Stomach smooth muscle (tissue), 2 donors: ENCODE measurements around the gene CSDE1.
"Not testable (repeated sequence)": the region's sequence is repeated elsewhere in the genome, so short reads cannot be mapped to it uniquely, and the experiment has no call there.

Experiments
- H3K27ac ChIP-seq: one replicate; pipeline ENCODE4 v1.7.0; 2013; ENCODE audit warnings: mild to moderate bottlenecking, low read length, inconsistent platforms
- H3K27me3 ChIP-seq, 2 donors: one replicate each; pipeline ENCODE4 v1.7.0; 2013; ENCODE audit warnings: low read length in 2 of 2; ENCODE audit not compliant: insufficient read depth in 2 of 2, control insufficient read depth in 1 of 2
- H3K36me3 ChIP-seq, 2 donors: one replicate each; pipeline ENCODE4 v1.7.0; 2013; ENCODE audit warnings: low read length in 2 of 2; ENCODE audit not compliant: control insufficient read depth in 2 of 2, insufficient read depth in 2 of 2
- H3K4me1 ChIP-seq: one replicate; pipeline ENCODE4 v1.7.0; 2013; ENCODE audit warnings: low read length; ENCODE audit not compliant: control insufficient read depth, insufficient read depth
- H3K4me3 ChIP-seq, 2 donors: one replicate each; pipeline ENCODE4 v1.7.0; 2013; ENCODE audit warnings: low read length in 2 of 2
- H3K9ac ChIP-seq, 2 donors: one replicate each; pipeline ENCODE4 v1.7.0; 2013; ENCODE audit warnings: low read length in 2 of 2, mild to moderate bottlenecking in 1 of 2
- H3K9me3 ChIP-seq, 2 donors: one replicate each; pipeline ENCODE4 v1.7.0; 2013; ENCODE audit warnings: low read length in 2 of 2; ENCODE audit not compliant: control insufficient read depth in 2 of 2
- donor health status: healthy.
- donor health status: Pancreatic carcinoma.

CSDE1 gene

DNA sequence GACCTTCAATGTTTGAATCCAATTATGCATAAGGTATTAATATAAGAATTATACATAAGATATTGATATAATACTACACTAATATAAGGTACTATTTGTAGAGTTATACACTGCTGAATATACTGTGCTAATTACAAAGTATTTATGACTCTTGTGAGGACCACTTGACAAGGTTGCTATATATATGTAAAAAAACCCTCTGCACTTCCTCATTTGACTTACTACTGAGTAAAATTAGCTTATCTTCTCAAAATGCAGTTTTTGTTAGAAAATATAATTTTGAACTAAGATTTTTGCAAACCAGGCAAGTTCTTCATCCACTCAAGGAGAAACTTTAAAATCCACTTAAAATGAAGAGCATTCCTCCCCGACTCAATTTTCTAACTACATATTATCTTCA is 14.2 kb upstream of the CSDE1 start:
- no peak overlapping the region for H3K27ac ChIP-seq
- H3K36me3 ChIP-seq: peaks cover 11 to 16% of the 10 kb centered on the region in 2 donors
- no peaks in the 10 kb centered on the region for H3K9me3 ChIP-seq
- H3K4me1 ChIP-seq: no peaks in the 10 kb centered on the region
- no peak overlapping the region for H3K9ac ChIP-seq
- H3K4me3 ChIP-seq: no peak overlapping the region
- no peaks in the 10 kb centered on the region for H3K27me3 ChIP-seq

GRCh38 chr1:114770989-114771388 is 13.2 kb upstream of the CSDE1 start:
- Histone ChIP-seq H3K4me3 (no peak overlapping the region), H3K27me3 (no peaks in the 10 kb centered on the region), H3K27ac (no peak overlapping the region), H3K9ac (no peak overlapping the region), H3K36me3 (peaks cover 11 to 16% of the 10 kb centered on the region in 2 donors), H3K4me1 (no peaks in the 10 kb centered on the region), H3K9me3 (no peaks in the 10 kb centered on the region)

GRCh38 chr1:114764689-114765088 is 6.9 kb upstream of the CSDE1 start:
- Histone ChIP-seq H3K27ac (no peak overlapping the region), H3K27me3 (no peaks in the 10 kb centered on the region), H3K4me3 (no peak overlapping the region), H3K4me1 (no peaks in the 10 kb centered on the region), H3K9ac (no peak overlapping the region), H3K9me3 (no peaks in the 10 kb centered on the region), H3K36me3 (peaks cover 5% of the 10 kb centered on the region in 2 donors)

GRCh38 chr1:114758256-114758832 is 560 bp upstream of the CSDE1 start:
- Histone ChIP-seq H3K27ac (peak overlapping the region; percentile 100), H3K9ac (peak overlapping the region; percentile 100), H3K4me1 (peaks cover 17% of the 10 kb centered on the region)

GRCh38 chr1:114756949-114757454 is 782 bp downstream of the CSDE1 start:
- Histone ChIP-seq H3K4me1 (peaks cover 23% of the 10 kb centered on the region), H3K4me3 (peak overlapping the region; percentile 96 to 100), H3K36me3 (no peaks in the 10 kb centered on the region), H3K27me3 (no peaks in the 10 kb centered on the region), H3K9me3 (no peaks in the 10 kb centered on the region), H3K27ac (peak overlapping the region; percentile 100), H3K9ac (peak overlapping the region; percentile 100)

More at GRCh38 chr1:114758256-114758832, 560 bp upstream of the CSDE1 start:
- Histone ChIP-seq H3K9me3 (no peaks in the 10 kb centered on the region), H3K36me3 (no peaks in the 10 kb centered on the region), H3K4me3 (peak overlapping the region; percentile 96 to 100), H3K27me3 (no peaks in the 10 kb centered on the region)

DNA sequence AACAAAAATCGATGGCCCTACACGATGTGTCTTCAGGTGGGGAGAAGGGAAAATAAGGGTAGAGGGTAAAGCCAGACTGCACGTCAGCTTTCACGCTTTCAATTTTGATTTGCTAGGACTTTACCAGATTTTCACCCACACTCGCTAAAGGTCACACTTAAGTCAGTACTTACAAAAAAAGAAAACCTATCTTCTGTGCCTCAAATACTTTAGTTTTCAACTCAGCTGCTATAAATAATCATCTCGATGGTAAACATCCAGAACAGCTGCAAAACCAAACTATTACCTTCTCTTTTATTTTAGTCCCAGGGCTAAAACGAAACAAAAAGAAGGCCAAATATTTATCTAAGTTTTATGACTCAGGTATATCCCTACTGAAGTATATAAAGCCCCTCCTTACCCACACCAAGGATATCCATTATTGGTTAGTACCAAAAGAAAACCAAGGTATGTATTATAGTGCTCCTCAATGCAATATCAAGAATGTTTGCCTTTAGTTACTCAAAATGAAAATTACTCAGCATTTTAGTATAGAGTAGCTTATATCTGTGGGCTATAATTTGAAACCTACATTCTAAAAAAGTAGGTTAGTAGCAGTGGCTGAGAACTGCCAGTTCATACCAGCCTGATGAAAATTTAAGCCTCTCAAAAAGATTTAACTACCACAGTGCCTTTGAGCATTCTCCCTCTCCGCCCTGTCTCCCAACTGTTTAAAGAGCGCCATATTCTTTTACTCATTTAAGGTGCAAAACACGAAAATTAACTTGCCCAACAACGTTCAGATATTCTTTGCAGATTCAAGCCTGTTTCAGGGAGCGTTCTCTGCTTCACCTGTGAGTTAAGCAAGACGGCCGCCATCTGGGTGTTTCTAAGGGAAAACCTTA is 1.5 kb downstream of the CSDE1 start:
- H3K27ac ChIP-seq: no peak overlapping the region
- no peaks in the 10 kb centered on the region for H3K36me3 ChIP-seq
- peak overlapping the region; percentile 96 to 100 for H3K4me3 ChIP-seq
- peaks cover 23% of the 10 kb centered on the region for H3K4me1 ChIP-seq
- no peaks in the 10 kb centered on the region for H3K9me3 ChIP-seq
- H3K27me3 ChIP-seq: no peaks in the 10 kb centered on the region
- H3K9ac ChIP-seq: peak overlapping the region in 1 of 2 donors; percentile 100

DNA sequence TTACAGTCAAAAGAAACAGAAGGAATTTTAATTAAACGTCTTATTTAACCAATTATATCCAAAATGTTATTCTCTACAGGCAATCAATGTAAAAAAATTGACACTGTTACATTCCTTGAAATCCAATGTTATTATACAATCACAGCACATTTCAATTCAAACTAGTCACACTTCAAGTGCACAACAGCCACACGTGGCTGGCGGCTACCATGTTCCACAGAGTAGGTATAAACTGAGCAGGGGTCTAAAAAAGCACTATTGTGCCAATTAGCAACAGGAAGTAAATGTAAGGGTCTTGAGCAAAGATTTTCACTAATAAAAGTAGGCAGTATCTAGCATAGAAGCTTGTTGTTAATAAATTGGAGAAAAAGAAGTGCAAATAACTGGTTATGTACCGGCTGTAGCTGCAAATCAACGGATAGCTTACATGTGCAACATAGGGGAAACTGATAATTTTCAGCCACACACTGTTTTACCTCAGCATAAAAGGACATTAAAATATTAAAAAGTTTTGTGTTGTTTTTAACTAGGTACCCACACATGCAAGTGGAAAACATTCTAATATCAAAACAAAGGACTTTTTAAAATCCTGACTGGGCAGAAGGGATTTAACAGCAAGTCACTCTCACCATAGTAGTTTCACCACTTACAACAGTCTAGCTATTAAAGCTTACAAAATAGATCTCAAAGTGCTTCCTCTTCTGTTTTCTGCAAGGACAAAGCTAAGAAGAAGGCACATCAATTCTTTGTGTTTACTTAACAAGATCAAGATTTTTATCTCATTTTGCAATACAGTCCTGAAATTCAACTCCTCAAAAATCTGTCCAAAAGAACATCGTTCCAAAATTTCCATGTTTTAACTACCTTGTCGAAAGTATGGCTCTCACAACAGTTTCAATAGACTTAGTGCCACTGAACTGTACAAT is 2.5 kb downstream of the CSDE1 start:
- H3K9ac ChIP-seq: no peak overlapping the region

DNA sequence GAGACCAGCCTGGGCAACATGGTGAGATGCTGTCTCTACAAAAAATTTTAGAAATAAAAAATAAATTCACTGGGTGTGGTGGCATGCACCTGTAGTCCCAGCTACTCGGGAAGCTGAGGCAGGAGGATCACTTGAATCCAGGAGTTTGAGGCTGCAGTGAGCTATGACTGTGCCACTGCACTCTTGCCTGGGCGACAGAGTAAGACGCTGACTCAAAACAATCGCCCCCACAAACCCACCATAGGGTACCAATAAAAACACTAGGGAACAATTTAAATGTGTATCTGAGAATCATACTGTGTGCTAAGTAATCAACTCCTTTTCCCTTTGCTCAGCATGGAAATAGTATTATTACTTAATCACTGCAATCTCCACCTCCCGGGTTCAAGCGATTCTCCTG is 4.1 kb downstream of the CSDE1 start:
- H3K9ac ChIP-seq, H3K27ac ChIP-seq, H3K4me3 ChIP-seq, H3K9me3 ChIP-seq, H3K27me3 ChIP-seq, H3K36me3 ChIP-seq: not testable (repeated sequence)
- peaks cover 23% of the 10 kb centered on the region for H3K4me1 ChIP-seq

More for the DNA sequence above, 2.5 kb downstream of the CSDE1 start:
- Histone ChIP-seq H3K9me3 (no peaks in the 10 kb centered on the region), H3K4me3 (peak overlapping the region; percentile 96 to 100), H3K27ac (no peak overlapping the region), H3K4me1 (peaks cover 23% of the 10 kb centered on the region), H3K36me3 (no peaks in the 10 kb centered on the region), H3K27me3 (no peaks in the 10 kb centered on the region)

GRCh38 chr1:114753143-114753542 is 4.6 kb downstream of the CSDE1 start:
- no peaks in the 10 kb centered on the region for H3K27me3 ChIP-seq
- H3K4me1 ChIP-seq: peaks cover 23% of the 10 kb centered on the region
- H3K4me3 ChIP-seq: no peak overlapping the region
- peaks cover 4 to 9% of the 10 kb centered on the region in 2 donors for H3K36me3 ChIP-seq
- no peaks in the 10 kb centered on the region for H3K9me3 ChIP-seq
- H3K9ac ChIP-seq: no peak overlapping the region
- no peak overlapping the region for H3K27ac ChIP-seq

- Histone ChIP-seq H3K27ac (no peak overlapping the region), H3K9ac (no peak overlapping the region), H3K27me3 (no peaks in the 10 kb centered on the region), H3K4me1 (peaks cover 13% of the 10 kb centered on the region), H3K36me3 (peaks cover 4 to 9% of the 10 kb centered on the region in 2 donors), H3K4me3 (no peak overlapping the region), H3K9me3 (no peaks in the 10 kb centered on the region)
Measured at GRCh38 chr1:114750780-114751179, 7.0 kb downstream of the CSDE1 start.
